ENCODE measurements around the gene NLRP10. TPM values are rescaled to one million over a fixed set of nuclear protein-coding genes. Genes with fewer than 3 reads are reported as not detected.

NLRP10 gene
- total and polyA plus RNA-seq, 12 donors, result not detected

DNA sequence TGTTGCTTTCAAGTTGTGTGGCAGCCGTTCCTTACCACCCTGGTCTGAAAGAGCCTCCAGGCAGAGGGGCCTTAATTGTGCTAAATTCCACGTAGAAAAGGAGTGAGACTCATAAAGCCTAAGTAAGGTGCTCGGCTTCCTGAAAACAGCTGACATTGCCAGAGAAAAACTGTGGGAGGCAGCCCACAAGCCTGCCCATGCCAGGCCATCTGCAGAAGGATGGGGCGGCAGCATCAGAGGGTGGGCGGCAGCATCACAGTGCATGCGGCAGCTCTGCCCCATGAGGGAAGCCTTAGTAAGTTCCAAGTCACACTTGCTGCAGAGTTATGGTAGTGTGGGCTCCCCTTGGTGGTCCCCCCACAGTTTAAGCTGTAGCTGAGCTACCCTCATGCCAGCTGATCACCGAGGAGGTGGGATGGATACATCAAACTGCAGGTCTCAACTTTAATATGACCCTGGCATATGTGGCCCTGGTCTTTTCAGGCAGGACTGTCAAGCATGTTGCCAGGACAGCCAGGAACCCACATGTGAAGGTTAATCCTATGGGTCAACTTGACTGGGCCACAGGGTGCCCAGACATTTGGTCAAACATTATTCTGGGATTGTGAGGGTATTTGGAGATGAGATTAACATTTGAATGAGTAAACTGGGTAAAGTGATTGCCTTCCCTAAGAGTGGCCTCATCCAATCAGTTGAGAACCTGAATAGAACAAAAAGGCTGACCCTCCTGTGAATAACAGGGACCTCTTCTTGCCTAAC, 18.8 kb upstream of the NLRP10 start:
- no peak for DNase-seq
- 49 to 71% (median 63%) methylated on average over 6 to 7 of the region's 7 CpGs for WGBS, 4 donors
- H3K4me1 ChIP-seq (replicated peaks in 1 of 2), result peaks cover 13 to 19% of the 10 kb centered on the region in 2 donors
- H3K4me3 ChIP-seq, result no peak overlapping the region
- H3K27ac ChIP-seq, result no peak overlapping the region
- TF ChIP-seq POLR2A (IDR thresholded peaks at IDR 0.05), result no peak
- TF ChIP-seq, protein P1, sequence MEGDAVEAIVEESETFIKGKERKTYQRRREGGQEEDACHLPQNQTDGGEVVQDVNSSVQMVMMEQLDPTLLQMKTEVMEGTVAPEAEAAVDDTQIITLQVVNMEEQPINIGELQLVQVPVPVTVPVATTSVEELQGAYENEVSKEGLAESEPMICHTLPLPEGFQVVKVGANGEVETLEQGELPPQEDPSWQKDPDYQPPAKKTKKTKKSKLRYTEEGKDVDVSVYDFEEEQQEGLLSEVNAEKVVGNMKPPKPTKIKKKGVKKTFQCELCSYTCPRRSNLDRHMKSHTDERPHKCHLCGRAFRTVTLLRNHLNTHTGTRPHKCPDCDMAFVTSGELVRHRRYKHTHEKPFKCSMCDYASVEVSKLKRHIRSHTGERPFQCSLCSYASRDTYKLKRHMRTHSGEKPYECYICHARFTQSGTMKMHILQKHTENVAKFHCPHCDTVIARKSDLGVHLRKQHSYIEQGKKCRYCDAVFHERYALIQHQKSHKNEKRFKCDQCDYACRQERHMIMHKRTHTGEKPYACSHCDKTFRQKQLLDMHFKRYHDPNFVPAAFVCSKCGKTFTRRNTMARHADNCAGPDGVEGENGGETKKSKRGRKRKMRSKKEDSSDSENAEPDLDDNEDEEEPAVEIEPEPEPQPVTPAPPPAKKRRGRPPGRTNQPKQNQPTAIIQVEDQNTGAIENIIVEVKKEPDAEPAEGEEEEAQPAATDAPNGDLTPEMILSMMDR (IDR thresholded peaks at IDR 0.05), result no peak
- no peaks in the 10 kb centered on the region for H3K27me3 ChIP-seq
- no peaks in the 10 kb centered on the region for H3K9me3 ChIP-seq (replicated peaks in 1 of 3)
- no peaks in the 10 kb centered on the region for H3K36me3 ChIP-seq (replicated peaks in 1 of 2)
- intact Hi-C loops (cut with DNase I), result loop anchor here (5.0 to 10.0 kb wide), 3 partner anchors 92 to 289 kb away; no protein-coding TSS in a partner anchor

DNA sequence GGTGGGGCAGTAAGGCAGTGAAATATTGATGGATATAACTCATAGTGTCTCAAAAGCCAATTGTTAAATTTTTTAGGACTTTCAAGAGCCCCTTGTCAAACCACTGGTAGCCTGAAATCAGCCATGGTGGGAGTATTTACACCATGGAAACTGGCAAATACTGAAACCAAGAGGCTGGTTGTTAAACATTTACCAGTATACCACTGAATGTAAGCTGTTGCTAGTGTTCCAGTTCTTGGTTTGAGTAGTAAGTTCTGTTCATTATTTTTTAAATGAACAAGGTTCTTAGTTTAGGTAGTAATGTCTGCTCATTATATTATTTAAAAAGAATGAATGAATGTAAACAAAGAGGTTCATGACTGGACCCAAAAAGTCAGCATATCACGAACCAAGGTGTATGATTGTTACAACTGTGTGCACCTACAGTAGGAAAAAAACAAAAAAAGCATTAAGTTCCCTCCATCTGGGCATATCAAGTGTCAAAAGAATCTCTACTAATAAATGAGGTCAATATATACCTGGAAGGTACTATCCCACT, 17.4 kb upstream of the NLRP10 start:
- H3K27me3 ChIP-seq, result no peaks in the 10 kb centered on the region
- H3K4me1 ChIP-seq (replicated peaks in 1 of 2), result peaks cover 0 to 6% of the 10 kb centered on the region in 2 donors
- TF ChIP-seq, protein P1 (IDR thresholded peaks at IDR 0.05), result no peak
- no peak for TF ChIP-seq POLR2A (IDR thresholded peaks at IDR 0.05)
- no peaks in the 10 kb centered on the region for H3K36me3 ChIP-seq (replicated peaks in 1 of 2)
- WGBS, 4 donors, result 56 to 71% (median 58%) methylated on average over 1 of the region's 1 CpG
- no peaks in the 10 kb centered on the region for H3K9me3 ChIP-seq (replicated peaks in 1 of 3)
- intact Hi-C loops (cut with DNase I), result loop anchor here (5.0 to 10.0 kb wide), 3 partner anchors 90 to 288 kb away; no protein-coding TSS in a partner anchor
- H3K27ac ChIP-seq, result no peak overlapping the region
- DNase-seq, result no peak
- H3K4me3 ChIP-seq, result no peak overlapping the region

DNA sequence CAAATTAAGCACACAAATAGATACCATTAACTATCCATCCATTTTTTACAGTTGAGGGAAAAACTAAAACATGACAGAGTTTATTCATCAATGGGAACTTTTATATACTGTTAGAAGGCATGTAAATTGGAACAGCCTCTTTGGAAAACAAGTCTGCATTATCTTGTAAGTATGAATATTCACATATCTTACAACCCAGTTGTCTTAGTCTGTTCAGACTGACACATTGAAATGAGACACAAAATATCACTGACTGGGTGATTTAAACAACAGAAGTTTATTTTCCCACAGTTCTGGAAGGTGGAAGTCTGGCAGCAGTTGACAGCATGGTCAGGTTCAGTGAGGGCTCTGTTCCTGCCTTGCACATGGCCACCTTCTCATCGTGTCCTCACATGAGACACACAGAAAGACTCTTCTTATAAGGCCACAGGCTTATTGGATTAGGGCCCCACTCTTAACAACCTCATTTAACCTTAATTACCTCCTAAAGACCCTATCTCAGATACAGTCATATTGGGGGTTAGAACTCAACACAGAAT, 16.4 kb upstream of the NLRP10 start:
- no peak overlapping the region for H3K4me3 ChIP-seq
- no peaks in the 10 kb centered on the region for H3K27me3 ChIP-seq
- DNase-seq, result no peak
- H3K4me1 ChIP-seq (replicated peaks in 1 of 2), result peaks cover 0 to 3% of the 10 kb centered on the region in 2 donors
- intact Hi-C loops (cut with DNase I), result loop anchor here (5.0 to 10.0 kb wide), 3 partner anchors 89 to 287 kb away; no protein-coding TSS in a partner anchor
- H3K27ac ChIP-seq, result no peak overlapping the region
- no peaks in the 10 kb centered on the region for H3K9me3 ChIP-seq (replicated peaks in 1 of 3)
- WGBS, 4 donors, result 52 to 62% (median 55%) methylated on average over 1 of the region's 1 CpG
- no peaks in the 10 kb centered on the region for H3K36me3 ChIP-seq (replicated peaks in 1 of 2)
- TF ChIP-seq POLR2A (IDR thresholded peaks at IDR 0.05), result no peak
- TF ChIP-seq, protein P1 (IDR thresholded peaks at IDR 0.05), result no peak

GRCh38 chr11:7977232-7977917, 12.1 kb upstream of the NLRP10 start:
- Histone ChIP-seq H3K27ac (no peak overlapping the region), H3K27me3 (no peaks in the 10 kb centered on the region), H3K36me3 (replicated peaks in 1 of 2) (no peaks in the 10 kb centered on the region), H3K9me3 (replicated peaks in 1 of 3) (no peaks in the 10 kb centered on the region), H3K4me3 (no peak overlapping the region), H3K4me1 (replicated peaks in 1 of 2) (no peaks in the 10 kb centered on the region)
- intact Hi-C loops (cut with DNase I), result no loop called here
- DNase-seq, result no peak
- WGBS, 4 donors, result 53 to 73% (median 58%) methylated on average over 5 of the region's 5 CpGs
- TF ChIP-seq, protein P1 (IDR thresholded peaks at IDR 0.05), result no peak
- no peak for TF ChIP-seq POLR2A (IDR thresholded peaks at IDR 0.05)
